ENCODE results near the gene PIK3CD. TPM values are rescaled to one million over a fixed set of nuclear protein-coding genes. Genes with fewer than 3 reads are reported as not detected.
"Not testable (repeated sequence)": the region's sequence is repeated elsewhere in the genome, so short reads cannot be mapped to it uniquely, and the experiment has no call there.

The PIK3CD gene
- total RNA-seq, 1 donor from 2014 or later, result 1.8 TPM

DNA sequence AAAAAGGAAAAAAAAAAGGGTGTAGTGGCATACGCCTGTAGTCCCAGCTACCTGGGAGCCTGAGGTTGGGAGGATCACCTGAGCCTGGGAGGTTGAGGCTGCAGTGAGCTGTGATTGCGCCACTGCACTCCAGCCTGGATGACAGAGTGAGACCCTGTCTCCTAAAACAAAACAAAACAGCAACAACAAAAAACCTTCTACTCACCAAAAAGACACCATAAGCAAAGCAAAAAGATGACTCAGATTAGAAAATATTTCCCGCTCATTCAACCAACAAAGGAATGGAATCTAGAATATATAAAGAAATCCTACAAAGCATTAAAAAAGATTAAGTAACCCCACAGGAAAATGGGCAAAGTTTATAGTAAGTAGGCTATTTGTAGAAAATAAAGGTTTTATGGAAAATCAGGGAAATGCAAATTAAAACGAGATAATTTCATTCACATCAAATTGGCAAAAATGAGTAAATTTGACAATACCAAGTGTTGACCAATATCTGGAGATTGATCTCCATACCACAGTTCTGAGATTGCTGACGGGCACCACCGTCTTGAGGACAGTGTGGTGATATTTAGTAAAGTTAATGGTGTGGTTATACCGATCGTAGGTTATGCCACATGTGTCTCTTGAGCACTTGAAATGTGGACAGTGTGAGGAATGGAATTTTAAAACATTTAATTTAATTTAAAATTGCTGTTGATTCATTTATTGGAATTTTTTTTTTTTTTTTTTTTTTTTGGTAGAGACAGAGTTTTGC lies 54.0 kb downstream of the PIK3CD start:
- Mint-ChIP-seq H3K4me3 (no peak overlapping the region), H3K9me3 (peaks cover 5% of the 10 kb centered on the region), H3K4me1 (ENCODE audit: unreplicated experiment) (peaks cover 5% of the 10 kb centered on the region), H3K27ac (no peak overlapping the region), H3K27me3 (peaks cover 6% of the 10 kb centered on the region), H3K36me3 (no peaks in the 10 kb centered on the region)
- no peak for DNase-seq (ENCODE audit: extremely low spot score, unreplicated experiment)
- TF ChIP-seq, protein P1, sequence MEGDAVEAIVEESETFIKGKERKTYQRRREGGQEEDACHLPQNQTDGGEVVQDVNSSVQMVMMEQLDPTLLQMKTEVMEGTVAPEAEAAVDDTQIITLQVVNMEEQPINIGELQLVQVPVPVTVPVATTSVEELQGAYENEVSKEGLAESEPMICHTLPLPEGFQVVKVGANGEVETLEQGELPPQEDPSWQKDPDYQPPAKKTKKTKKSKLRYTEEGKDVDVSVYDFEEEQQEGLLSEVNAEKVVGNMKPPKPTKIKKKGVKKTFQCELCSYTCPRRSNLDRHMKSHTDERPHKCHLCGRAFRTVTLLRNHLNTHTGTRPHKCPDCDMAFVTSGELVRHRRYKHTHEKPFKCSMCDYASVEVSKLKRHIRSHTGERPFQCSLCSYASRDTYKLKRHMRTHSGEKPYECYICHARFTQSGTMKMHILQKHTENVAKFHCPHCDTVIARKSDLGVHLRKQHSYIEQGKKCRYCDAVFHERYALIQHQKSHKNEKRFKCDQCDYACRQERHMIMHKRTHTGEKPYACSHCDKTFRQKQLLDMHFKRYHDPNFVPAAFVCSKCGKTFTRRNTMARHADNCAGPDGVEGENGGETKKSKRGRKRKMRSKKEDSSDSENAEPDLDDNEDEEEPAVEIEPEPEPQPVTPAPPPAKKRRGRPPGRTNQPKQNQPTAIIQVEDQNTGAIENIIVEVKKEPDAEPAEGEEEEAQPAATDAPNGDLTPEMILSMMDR (conservative IDR thresholded peaks at IDR 0.05), result no peak

DNA sequence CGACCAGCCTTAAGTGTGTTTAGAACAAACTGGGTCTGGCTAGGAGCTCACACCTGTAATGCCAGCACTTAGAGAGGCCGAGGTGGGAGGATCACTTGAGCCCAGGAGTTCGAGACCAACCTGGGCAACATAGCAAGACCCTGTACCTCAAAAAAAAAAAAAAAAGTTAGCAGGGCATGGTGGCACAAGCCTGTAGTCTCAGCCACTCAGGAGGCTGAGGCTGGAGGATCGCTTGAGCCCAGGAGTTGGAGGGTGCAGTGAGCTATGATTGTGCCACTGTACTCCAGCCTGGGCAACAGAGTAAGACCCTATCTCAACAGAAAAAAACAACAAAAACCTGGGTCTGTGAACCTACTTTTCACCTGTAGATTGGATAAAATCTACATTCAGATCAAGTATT lies 54.6 kb downstream of the PIK3CD start:
- Mint-ChIP-seq H3K9me3 (peaks cover 5% of the 10 kb centered on the region), H3K27me3 (no peaks in the 10 kb centered on the region), H3K4me1 (ENCODE audit: unreplicated experiment) (no peaks in the 10 kb centered on the region), H3K36me3 (no peaks in the 10 kb centered on the region), H3K4me3 (no peak overlapping the region), H3K27ac (no peak overlapping the region)
- no peak for DNase-seq (ENCODE audit: extremely low spot score, unreplicated experiment)
- TF ChIP-seq, protein P1 (conservative IDR thresholded peaks at IDR 0.05), result no peak

DNA sequence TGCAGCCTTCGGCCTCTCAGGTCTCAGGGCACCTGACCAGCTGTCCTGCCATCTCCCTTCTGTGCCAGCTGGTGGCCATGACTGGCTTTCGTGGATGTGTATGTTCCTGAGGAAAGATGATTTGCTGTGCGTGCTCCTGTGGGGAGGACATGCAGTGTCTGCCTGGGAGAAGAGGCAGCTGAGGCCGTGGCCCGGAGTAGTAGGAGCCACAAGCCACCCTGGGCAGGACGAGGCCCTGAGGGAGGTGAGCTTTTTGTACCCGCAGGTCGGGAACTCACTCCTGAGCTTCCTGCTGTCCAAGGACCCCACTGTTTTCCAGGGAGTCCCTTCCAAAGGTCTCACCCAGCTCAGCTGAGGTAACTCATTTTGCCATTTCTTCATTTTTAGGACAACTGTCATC lies 58.5 kb downstream of the PIK3CD start:
- H3K27me3 Mint-ChIP-seq, result no peaks in the 10 kb centered on the region
- H3K4me1 Mint-ChIP-seq (ENCODE audit: unreplicated experiment), result no peaks in the 10 kb centered on the region
- DNase-seq (ENCODE audit: extremely low spot score, unreplicated experiment), result no peak
- no peaks in the 10 kb centered on the region for H3K9me3 Mint-ChIP-seq
- H3K4me3 Mint-ChIP-seq, result no peak overlapping the region
- no peak overlapping the region for H3K27ac Mint-ChIP-seq
- H3K36me3 Mint-ChIP-seq, result no peaks in the 10 kb centered on the region
- TF ChIP-seq, protein P1 (conservative IDR thresholded peaks at IDR 0.05), result no peak

DNA sequence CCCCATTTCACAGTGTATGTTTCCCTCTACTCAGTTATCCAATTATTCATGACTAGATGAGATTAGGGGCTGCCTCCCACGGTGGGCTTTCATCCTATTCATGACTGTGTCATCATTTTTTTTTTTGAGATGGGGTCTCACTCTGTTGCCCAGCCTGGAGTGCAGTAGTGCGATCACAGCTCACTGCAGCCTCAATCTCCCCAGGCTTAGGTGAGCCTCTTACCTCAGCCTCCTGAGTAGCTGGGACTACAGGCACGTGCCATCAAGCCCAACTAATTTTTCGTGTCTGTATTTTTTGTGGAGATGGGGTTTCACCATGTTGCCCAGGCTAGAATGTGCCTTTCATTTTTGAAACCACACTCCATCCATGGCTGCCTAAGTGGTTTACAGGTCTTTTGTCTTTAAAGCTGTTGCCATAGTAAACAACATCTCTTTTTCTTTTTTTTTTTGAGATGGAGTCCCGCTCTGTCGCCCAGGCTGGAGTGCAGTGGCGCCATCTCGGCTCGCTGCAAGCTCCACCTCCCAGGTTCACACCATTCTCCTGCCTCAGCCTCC lies 60.0 kb downstream of the PIK3CD start:
- Mint-ChIP-seq H3K9me3 (no peaks in the 10 kb centered on the region), H3K4me1 (ENCODE audit: unreplicated experiment) (no peaks in the 10 kb centered on the region), H3K27ac (no peak overlapping the region), H3K27me3 (no peaks in the 10 kb centered on the region), H3K4me3 (no peak overlapping the region), H3K36me3 (no peaks in the 10 kb centered on the region)
- DNase-seq (ENCODE audit: extremely low spot score, unreplicated experiment), result no peak
- TF ChIP-seq, protein P1 (conservative IDR thresholded peaks at IDR 0.05), result no peak

DNA sequence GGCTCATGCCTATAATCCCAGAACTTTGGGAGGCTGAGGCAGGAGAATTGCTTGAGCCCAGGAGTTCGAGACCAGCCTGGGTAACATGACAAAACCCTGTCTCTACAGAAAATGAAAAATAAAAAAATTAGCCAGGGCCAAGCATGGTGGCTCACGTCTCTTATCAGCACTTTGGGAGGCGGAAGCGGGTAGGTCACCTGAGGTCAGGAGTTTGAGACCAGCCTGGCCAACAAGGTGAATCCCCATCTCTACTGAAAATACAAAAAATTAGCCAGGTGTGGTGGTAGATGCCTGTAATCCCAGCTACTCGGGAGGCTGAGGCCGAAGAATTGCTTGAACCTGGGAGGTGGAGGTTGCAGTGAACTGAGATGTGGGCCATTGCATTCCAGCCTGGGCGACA lies 61.2 kb downstream of the PIK3CD start:
- not testable (repeated sequence) for H3K27ac Mint-ChIP-seq; H3K36me3 Mint-ChIP-seq; H3K9me3 Mint-ChIP-seq; DNase-seq (ENCODE audit: extremely low spot score, unreplicated experiment); H3K27me3 Mint-ChIP-seq; H3K4me1 Mint-ChIP-seq (ENCODE audit: unreplicated experiment); H3K4me3 Mint-ChIP-seq

DNA sequence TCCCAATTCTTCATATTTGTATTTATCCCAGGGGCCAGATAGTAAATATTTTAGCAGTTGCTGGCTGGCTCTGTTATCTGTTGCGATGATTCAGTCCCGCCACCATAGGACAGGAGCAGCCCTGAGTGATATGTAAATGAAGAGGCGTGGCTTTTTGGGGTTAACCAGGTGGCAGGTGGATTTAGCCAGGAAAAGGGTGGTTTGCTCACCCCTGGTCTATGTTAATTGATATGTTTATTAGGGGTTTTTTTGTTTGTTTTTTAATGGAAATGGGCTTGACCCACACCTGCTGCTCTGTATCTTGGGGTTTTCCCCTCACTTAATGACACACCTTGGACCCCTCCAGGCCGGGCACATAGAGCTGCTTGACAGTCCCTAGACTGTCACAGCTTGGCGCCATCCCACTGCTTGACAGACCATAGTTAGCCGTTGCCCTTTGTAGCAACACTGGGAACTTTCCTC lies 62.8 kb downstream of the PIK3CD start:
- no peak for DNase-seq (ENCODE audit: extremely low spot score, unreplicated experiment)
- Mint-ChIP-seq H3K9me3 (no peaks in the 10 kb centered on the region), H3K36me3 (no peaks in the 10 kb centered on the region), H3K27ac (no peak overlapping the region), H3K4me3 (no peak overlapping the region), H3K27me3 (no peaks in the 10 kb centered on the region), H3K4me1 (ENCODE audit: unreplicated experiment) (peaks cover 9% of the 10 kb centered on the region)
- TF ChIP-seq, protein P1 (conservative IDR thresholded peaks at IDR 0.05), result no peak

Data from type B pancreatic cell (in vitro differentiated cells).